ENCODE data around the gene OTUB2. TPM values are rescaled to one million over a fixed set of nuclear protein-coding genes. Genes with fewer than 3 reads are reported as not detected.
A peak's percentile ranks its signal among the peaks of the same experiment; 100 is the strongest.

OTUB2 gene
- total RNA-seq, 1 donor, result 2.8 TPM

GRCh38 chr14:94043111-94043755, 17.1 kb downstream of the OTUB2 start:
- TF ChIP-seq, protein P1, sequence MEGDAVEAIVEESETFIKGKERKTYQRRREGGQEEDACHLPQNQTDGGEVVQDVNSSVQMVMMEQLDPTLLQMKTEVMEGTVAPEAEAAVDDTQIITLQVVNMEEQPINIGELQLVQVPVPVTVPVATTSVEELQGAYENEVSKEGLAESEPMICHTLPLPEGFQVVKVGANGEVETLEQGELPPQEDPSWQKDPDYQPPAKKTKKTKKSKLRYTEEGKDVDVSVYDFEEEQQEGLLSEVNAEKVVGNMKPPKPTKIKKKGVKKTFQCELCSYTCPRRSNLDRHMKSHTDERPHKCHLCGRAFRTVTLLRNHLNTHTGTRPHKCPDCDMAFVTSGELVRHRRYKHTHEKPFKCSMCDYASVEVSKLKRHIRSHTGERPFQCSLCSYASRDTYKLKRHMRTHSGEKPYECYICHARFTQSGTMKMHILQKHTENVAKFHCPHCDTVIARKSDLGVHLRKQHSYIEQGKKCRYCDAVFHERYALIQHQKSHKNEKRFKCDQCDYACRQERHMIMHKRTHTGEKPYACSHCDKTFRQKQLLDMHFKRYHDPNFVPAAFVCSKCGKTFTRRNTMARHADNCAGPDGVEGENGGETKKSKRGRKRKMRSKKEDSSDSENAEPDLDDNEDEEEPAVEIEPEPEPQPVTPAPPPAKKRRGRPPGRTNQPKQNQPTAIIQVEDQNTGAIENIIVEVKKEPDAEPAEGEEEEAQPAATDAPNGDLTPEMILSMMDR (IDR thresholded peaks at IDR 0.05; ENCODE audit: insufficient read depth, low read length), result no peak
- H3K4me3 ChIP-seq (ENCODE audit: low read depth, low read length), result no peak overlapping the region
- DNase-seq (ENCODE audit: low read depth), result peak; percentile 56

DNA sequence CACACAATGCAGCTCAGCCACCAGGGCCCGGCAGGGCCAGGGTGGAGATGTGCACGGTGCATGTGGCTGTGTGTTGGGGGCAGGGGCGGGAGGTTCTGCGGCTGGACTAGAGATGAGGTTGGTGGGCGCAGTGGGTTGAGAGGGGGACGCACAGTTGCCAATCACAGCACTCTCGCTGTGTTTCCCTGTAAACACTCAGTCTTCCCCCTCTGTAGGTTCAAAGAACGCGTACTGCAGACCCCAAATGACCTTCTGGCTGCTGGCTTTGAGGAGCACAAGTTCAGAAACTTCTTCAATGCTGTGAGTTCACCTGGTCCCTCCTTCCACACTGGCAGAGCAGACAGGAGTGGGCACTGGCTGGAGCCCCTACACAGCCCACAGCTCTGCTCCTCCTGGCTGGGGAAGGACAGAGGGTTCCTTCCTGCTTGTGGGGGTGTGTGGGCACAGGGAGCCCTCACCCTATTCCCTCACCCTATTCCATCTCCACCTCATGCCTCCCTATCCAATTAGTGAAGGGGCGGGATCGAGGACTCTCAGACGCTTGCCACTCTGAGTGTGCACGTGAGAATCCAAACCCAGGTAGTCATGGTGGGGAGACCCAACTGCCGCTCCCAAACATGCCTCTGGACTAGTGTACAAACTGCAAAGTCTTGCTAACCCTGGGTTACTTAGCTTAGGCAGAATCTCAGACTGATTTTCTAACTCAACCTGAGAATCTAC, 17.8 kb downstream of the OTUB2 start:
- no peak for DNase-seq (ENCODE audit: low read depth)
- TF ChIP-seq, protein P1 (IDR thresholded peaks at IDR 0.05; ENCODE audit: insufficient read depth, low read length), result no peak
- H3K4me3 ChIP-seq (ENCODE audit: low read depth, low read length), result no peak overlapping the region

- DNase-seq (ENCODE audit: low read depth), result no peak
- H3K4me3 ChIP-seq (ENCODE audit: low read depth, low read length), result no peak overlapping the region
- TF ChIP-seq, protein P1 (IDR thresholded peaks at IDR 0.05; ENCODE audit: insufficient read depth, low read length), result no peak
These were observed 18.4 kb downstream of the OTUB2 start for GRCh38 chr14:94044476-94045091.

DNA sequence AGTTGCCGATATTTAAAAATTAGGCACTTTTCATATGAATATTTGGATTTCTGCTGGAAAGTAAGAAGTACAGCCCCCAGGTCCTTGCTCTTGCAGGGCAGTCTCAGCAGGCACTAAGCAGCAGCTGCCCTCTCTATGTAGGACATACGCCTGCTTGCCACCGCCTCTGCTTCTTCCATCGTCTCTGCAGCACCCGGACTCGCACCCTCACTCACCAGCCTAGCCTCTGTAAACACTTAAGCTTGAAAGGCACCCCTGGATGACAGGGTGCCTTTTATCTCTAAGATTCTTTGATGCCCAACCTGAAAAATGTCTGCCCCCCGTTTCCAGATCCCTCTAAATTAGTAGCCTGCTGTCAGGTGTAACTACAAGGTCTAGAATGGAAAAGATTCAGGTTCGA, 19.0 kb downstream of the OTUB2 start:
- H3K4me3 ChIP-seq (ENCODE audit: low read depth, low read length), result no peak overlapping the region
- no peak for DNase-seq (ENCODE audit: low read depth)
- TF ChIP-seq, protein P1 (IDR thresholded peaks at IDR 0.05; ENCODE audit: insufficient read depth, low read length), result no peak

- TF ChIP-seq, protein P1 (IDR thresholded peaks at IDR 0.05; ENCODE audit: insufficient read depth, low read length), result no peak
- no peak overlapping the region for H3K4me3 ChIP-seq (ENCODE audit: low read depth, low read length)
- DNase-seq (ENCODE audit: low read depth), result no peak
These were observed 19.6 kb downstream of the OTUB2 start for GRCh38 chr14:94045563-94046345.

DNA sequence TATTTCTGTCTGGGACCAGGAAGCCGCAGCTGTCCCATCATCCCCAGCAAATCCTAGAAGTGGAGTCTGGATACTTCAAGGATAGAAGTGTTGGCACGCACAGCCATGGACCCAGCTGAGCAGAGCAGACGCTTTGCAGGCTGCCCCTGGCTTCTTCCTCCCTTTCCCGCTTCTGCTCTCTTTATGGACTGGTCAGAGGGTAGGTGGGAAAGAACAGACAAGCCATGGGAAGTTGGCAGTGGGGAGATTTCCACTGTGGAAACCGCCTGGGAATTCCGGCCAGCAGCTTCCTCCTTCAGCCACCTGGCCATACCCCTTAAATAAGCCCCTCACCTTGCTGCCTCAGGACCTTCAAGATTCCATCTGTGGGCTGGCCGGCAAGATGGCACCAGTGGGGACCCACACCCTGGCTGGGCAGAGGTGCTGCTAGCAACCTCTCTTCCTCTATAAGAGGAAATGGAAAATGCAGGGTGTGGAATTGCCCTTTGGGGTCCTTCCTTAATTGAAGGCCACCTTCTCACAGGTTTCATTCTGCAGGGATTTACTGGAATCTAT, 20.6 kb downstream of the OTUB2 start:
- H3K4me3 ChIP-seq (ENCODE audit: low read depth, low read length), result no peak overlapping the region
- TF ChIP-seq, protein P1 (IDR thresholded peaks at IDR 0.05; ENCODE audit: insufficient read depth, low read length), result no peak
- DNase-seq (ENCODE audit: low read depth), result no peak

Measured in fibroblast of the aortic adventitia (primary cell).